SK-N-SH (cell line): ENCODE results near the gene FOXP1. TPM values are rescaled to one million over a fixed set of nuclear protein-coding genes. Genes with fewer than 3 reads are reported as not detected.

Source experiments
- CTCF ChIA-PET: fragments of 300-600, 350-600 bp; formaldehyde crosslinking; extraction: SDS; loops from one replicate; lab custom pipeline; 2021; lab: Yijun Ruan, JAX
- POLR2A ChIA-PET: fragments of 350-600 bp; sonication (Branson Sonifier 250); formaldehyde crosslinking; extraction: SDS; loops from one replicate; lab custom pipeline; 2020; ENCODE audit warnings: antibody characterized with exemption, inconsistent platforms; lab: Yijun Ruan, JAX
- DNase-seq: peaks from one replicate; pipeline ENCODE4 v3.0.0; 2012
- H2AFZ ChIP-seq: fragments of 200-600 bp; sonication (generic); 2 replicates; pipeline ENCODE4 v1.8.1; 2016; ENCODE audit warnings: antibody characterized with exemption, mild to moderate bottlenecking, low read depth
- H3F3A ChIP-seq: fragments of 200-600 bp; sonication (generic); replicated peaks from 2 replicates; pipeline ENCODE3; 2016; ENCODE audit warnings: antibody characterized with exemption, mild to moderate bottlenecking; ENCODE audit not compliant: insufficient read depth
- H3K27ac ChIP-seq, 2 experiments: fragments of 200-500 bp in 1 of 2; fragments of 200-600 bp in 1 of 2; sonication (Bioruptor generic) in 1 of 2; sonication (generic), shearing (Covaris generic) in 1 of 2; 2 replicates each; pipeline versions ENCODE4 v1.5.1 to v1.6.1; 2014 to 2016; ENCODE audit warnings: low read depth in 2 of 2, inconsistent platforms in 1 of 2, low read length in 1 of 2, mild to moderate bottlenecking in 1 of 2, mixed read lengths in 1 of 2
- H3K27me3 ChIP-seq: fragments of 200-600 bp; sonication (generic), shearing (Covaris generic); 2 replicates; pipeline ENCODE4 v1.6.1; 2016; ENCODE audit warnings: mixed run types; ENCODE audit not compliant: insufficient read depth
- H3K36me3 ChIP-seq, 2 experiments: fragments of 200-500 bp in 1 of 2; fragments of 200-600 bp in 1 of 2; sonication (Bioruptor generic) in 1 of 2; sonication (generic) in 1 of 2; replicated peaks in 1 of 2; 2 replicates each; pipeline versions ENCODE3 to v1.5.1; 2014 to 2016; ENCODE audit warnings: low read length in 1 of 2, mild to moderate bottlenecking in 1 of 2; ENCODE audit not compliant: insufficient read depth in 2 of 2, control insufficient read depth in 1 of 2
- H3K4me1 ChIP-seq, 2 experiments: fragments of 200-500 bp in 1 of 2; fragments of 200-600 bp in 1 of 2; sonication (Bioruptor generic) in 1 of 2; sonication (generic), shearing (Covaris generic) in 1 of 2; 2 replicates each; pipeline versions ENCODE4 v1.5.1 to v1.6.1; 2014 to 2016; ENCODE audit warnings: low read depth in 1 of 2, low read length in 1 of 2, mixed run types in 1 of 2; ENCODE audit not compliant: insufficient read depth in 2 of 2, control insufficient read depth in 1 of 2
- H3K4me2 ChIP-seq: fragments of 200-600 bp; sonication (generic), shearing (Covaris generic); 2 replicates; pipeline ENCODE4 v1.6.1; 2017; ENCODE audit warnings: mixed run types
- H3K4me3 ChIP-seq, 2 experiments: fragments of 200-500 bp in 1 of 2; fragments of 200-600 bp in 1 of 2; sonication (Bioruptor generic) in 1 of 2; sonication (generic), shearing (Covaris generic) in 1 of 2; 2 replicates each; pipeline versions ENCODE4 v1.5.1 to v1.8.1; 2014 to 2016; ENCODE audit warnings: low read depth in 2 of 2, inconsistent platforms in 1 of 2, low read length in 1 of 2, mild to moderate bottlenecking in 1 of 2, mixed read lengths in 1 of 2, moderate library complexity in 1 of 2
- H3K79me2 ChIP-seq: fragments of 200-600 bp; sonication (generic); 2 replicates; pipeline ENCODE4 v1.8.1; 2017; ENCODE audit warnings: mild to moderate bottlenecking; ENCODE audit not compliant: insufficient read depth
- H3K9ac ChIP-seq: fragments of 200-600 bp; sonication (generic); 2 replicates; pipeline ENCODE4 v1.6.1; 2017; ENCODE audit warnings: mixed run types
- H3K9me2 ChIP-seq: fragments of 200-600 bp; sonication (generic); 2 replicates; pipeline ENCODE4 v1.6.1; 2017; ENCODE audit warnings: mixed run types
- H3K9me3 ChIP-seq: fragments of 200-600 bp; sonication (generic); 2 replicates; pipeline ENCODE4 v1.6.1; 2017; ENCODE audit warnings: mixed run types, mild to moderate bottlenecking, moderate library complexity
- H4K20me1 ChIP-seq: fragments of 200-600 bp; sonication (generic); 2 replicates; pipeline ENCODE4 v1.6.1; 2017; ENCODE audit warnings: mild to moderate bottlenecking, mixed run types; ENCODE audit not compliant: insufficient read depth
- CTCF ChIP-seq: fragments of 200-600 bp; sonication (generic); IDR thresholded peaks from 2 replicates; pipeline ENCODE4 v1.6.1; 2017; ENCODE audit warnings: antibody characterized with exemption, mild to moderate bottlenecking, moderate library complexity
- EZH2phosphoT487 ChIP-seq: fragments of 200-600 bp; sonication (generic); IDR thresholded peaks from 2 replicates; pipeline ENCODE4 v1.6.1; 2017; ENCODE audit warnings: low read depth, mixed run types, mild to moderate bottlenecking, antibody characterized with exemption, moderate library complexity, borderline replicate concordance
- FOXJ3 ChIP-seq: sonication (generic); formaldehyde crosslinking; IDR thresholded peaks from 2 replicates; pipeline ENCODE4 v1.5.1; 2020; ENCODE audit warnings: mild to moderate bottlenecking, missing genetic modification reagents
- FOXM1 ChIP-seq: IDR thresholded peaks from 2 replicates; pipeline ENCODE4 v1.4.0; 2012; ENCODE audit warnings: low read depth, mild to moderate bottlenecking
- GABPA ChIP-seq: IDR thresholded peaks from 2 replicates; pipeline ENCODE4 v1.4.0; 2012; ENCODE audit warnings: low read depth, mild to moderate bottlenecking
- NRF1 ChIP-seq: IDR thresholded peaks from 2 replicates; pipeline ENCODE4 v1.6.1; 2012; ENCODE audit warnings: low read depth, mild to moderate bottlenecking, low read length
- RFX5 ChIP-seq: IDR thresholded peaks from 2 replicates; pipeline ENCODE4 v1.6.1; 2012; ENCODE audit warnings: mild to moderate bottlenecking, improper control_type of control experiment, low read length
- RXRA ChIP-seq: IDR thresholded peaks from 2 replicates; pipeline ENCODE4 v1.4.0; 2012; ENCODE audit warnings: low read depth, mild to moderate bottlenecking, borderline replicate concordance
- SIN3A ChIP-seq: IDR thresholded peaks from 2 replicates; pipeline ENCODE4 v1.6.1; 2012; ENCODE audit warnings: low read depth, mild to moderate bottlenecking, low read length, moderate library complexity, borderline replicate concordance
- USF1 ChIP-seq: IDR thresholded peaks from 2 replicates; pipeline ENCODE4 v1.4.0; 2012; ENCODE audit warnings: low read depth, borderline replicate concordance
- USF2 ChIP-seq: fragments of 150-350 bp; IDR thresholded peaks from 2 replicates; pipeline ENCODE4 v1.6.1; 2017; ENCODE audit warnings: antibody characterized with exemption, low read length, low read depth, borderline replicate concordance
- YY1 ChIP-seq: IDR thresholded peaks from 2 replicates; pipeline ENCODE4 v1.4.0; 2012; ENCODE audit warnings: low read depth, mild to moderate bottlenecking
- ZBTB33 ChIP-seq: IDR thresholded peaks from 2 replicates; pipeline ENCODE4 v1.4.0; 2012; ENCODE audit warnings: low read depth, borderline replicate concordance
- WGBS: methylation state at CpG from one replicate; pipeline ENCODE4 v1.1.6; 2017; ENCODE audit warnings: low lambda C conversion rate; 5-methylcytosine and 5-hydroxymethylcytosine counted together
- polyA plus RNA-seq, 3 experiments: library from polyadenylated mRNA; depleted of rRNA; stranded (reverse); fragments of >200 nt; gene quantifications; 2 replicates each; pipeline ENCODE4 v1.2.3, GENCODE V29; 2012
- TF ChIP-seq, protein P1 (sequence below): IDR thresholded peaks from 2 replicates; pipeline ENCODE4 v1.6.1; 2012; ENCODE audit warnings: mild to moderate bottlenecking, low read depth, low read length, moderate library complexity
- TF ChIP-seq, protein P2 (sequence below): IDR thresholded peaks from 2 replicates; pipeline ENCODE4 v1.4.0; 2012; ENCODE audit warnings: low read depth

FOXP1 gene
- polyA plus RNA-seq, 1 of the 3 experiments (the other 2 are of a cell fraction) = 8.8 TPM

GRCh38 chr3:71005702-71006321 lies 577.7 kb downstream of the FOXP1 start:
- 72% methylated on average over 10 of the region's 10 CpGs for WGBS
- Histone ChIP-seq H3K9me3 (no peaks in the 10 kb centered on the region), H3K27me3 (no peaks in the 10 kb centered on the region), H3K36me3 (peaks cover 0 to 15% of the 10 kb centered on the region in 2 experiments), H3K4me2 (no peak overlapping the region), H3K79me2 (peaks cover 98% of the 10 kb centered on the region), H3K9ac (no peak overlapping the region), H4K20me1 (no peaks in the 10 kb centered on the region), H3K27ac (peak overlapping the region in 1 of 2 experiments; percentile 36; a peak in 2 of 4 replicates), H3K9me2 (no peaks in the 10 kb centered on the region), H2AFZ (no peak overlapping the region), H3F3A (peaks cover 29% of the 10 kb centered on the region), H3K4me1 (peaks cover 12 to 28% of the 10 kb centered on the region in 2 experiments; a peak in 3 of 4 replicates), H3K4me3 (no peak overlapping the region)
- TF ChIP-seq EZH2phosphoT487 (no peak), FOXJ3 (CRISPR knock-in tag) (no peak), RXRA (no peak), CTCF (no peak), USF1 (no peak), USF2 (no peak), GABPA (no peak), FOXM1 (no peak), SIN3A (no peak), RFX5 (no peak), YY1 (no peak), ZBTB33 (no peak), NRF1 (no peak)
- TF ChIP-seq, protein P1, sequence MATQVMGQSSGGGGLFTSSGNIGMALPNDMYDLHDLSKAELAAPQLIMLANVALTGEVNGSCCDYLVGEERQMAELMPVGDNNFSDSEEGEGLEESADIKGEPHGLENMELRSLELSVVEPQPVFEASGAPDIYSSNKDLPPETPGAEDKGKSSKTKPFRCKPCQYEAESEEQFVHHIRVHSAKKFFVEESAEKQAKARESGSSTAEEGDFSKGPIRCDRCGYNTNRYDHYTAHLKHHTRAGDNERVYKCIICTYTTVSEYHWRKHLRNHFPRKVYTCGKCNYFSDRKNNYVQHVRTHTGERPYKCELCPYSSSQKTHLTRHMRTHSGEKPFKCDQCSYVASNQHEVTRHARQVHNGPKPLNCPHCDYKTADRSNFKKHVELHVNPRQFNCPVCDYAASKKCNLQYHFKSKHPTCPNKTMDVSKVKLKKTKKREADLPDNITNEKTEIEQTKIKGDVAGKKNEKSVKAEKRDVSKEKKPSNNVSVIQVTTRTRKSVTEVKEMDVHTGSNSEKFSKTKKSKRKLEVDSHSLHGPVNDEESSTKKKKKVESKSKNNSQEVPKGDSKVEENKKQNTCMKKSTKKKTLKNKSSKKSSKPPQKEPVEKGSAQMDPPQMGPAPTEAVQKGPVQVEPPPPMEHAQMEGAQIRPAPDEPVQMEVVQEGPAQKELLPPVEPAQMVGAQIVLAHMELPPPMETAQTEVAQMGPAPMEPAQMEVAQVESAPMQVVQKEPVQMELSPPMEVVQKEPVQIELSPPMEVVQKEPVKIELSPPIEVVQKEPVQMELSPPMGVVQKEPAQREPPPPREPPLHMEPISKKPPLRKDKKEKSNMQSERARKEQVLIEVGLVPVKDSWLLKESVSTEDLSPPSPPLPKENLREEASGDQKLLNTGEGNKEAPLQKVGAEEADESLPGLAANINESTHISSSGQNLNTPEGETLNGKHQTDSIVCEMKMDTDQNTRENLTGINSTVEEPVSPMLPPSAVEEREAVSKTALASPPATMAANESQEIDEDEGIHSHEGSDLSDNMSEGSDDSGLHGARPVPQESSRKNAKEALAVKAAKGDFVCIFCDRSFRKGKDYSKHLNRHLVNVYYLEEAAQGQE = no peak
- TF ChIP-seq, protein P2, sequence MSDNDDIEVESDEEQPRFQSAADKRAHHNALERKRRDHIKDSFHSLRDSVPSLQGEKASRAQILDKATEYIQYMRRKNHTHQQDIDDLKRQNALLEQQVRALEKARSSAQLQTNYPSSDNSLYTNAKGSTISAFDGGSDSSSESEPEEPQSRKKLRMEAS = no peak
- CTCF ChIA-PET = interaction anchor here (0.8 to 4.0 kb wide), 13 partner anchors 11 to 647 kb away, joined by 3 to 43 read pairs (median 4); partner anchors contain the start of gene FOXP1
- POLR2A ChIA-PET = no interaction called here
- no peak for DNase-seq
